COR-L47 (cell line): ENCODE measurements around the gene ATXN10.

Source experiments
- DNase-seq: peaks from one replicate; lab custom pipeline; 2025; lab: John Stamatoyannopoulos, UW

Gene ATXN10

DNA sequence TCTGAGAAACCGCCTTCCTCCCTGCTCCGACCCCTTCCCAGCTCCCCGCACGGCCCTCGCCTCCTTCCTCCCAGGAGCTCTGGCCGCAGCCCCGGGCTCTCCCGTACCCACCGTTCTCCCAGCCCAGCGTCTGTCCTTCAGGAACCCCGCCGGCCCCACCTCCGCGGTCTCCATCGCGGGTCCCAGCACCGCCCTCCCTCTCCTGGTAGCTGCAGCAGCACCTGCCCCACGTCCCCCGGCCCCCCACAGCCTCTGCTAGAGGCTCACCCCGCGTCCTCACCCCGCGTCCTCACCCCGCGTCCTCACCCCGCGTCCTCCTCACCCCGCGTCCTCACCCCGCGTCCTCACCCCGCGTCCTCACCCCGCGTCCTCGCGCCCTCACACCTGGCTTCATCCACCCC, 219.4 kb downstream of the ATXN10 start:
- DNase-seq: no peak

DNA sequence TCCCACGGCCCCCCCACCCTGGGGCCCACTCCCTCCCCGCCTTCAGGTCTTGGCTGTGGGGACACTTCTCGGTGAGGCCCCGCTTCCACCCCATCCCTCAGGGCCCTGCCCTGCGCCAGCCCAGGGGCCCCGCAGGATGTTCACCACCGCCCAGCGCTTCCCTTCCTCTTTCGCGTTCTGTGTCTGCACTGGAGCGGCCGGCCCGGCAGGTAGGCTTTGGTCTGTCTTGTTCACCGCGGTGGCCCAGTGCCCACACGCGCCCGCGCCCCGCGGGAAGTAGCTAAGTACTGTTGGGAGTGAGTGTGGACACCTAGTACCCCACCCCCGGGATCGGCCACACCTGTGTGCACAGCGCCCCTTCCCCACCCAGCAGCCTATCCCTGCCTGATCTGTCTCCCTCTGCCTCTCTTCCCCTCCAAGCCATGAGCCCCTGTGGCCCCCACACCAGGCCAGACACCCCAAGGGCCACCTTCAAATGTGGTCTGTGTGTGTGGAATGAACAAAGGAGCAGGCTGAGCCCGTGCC, 219.9 kb downstream of the ATXN10 start:
- no peak for DNase-seq

DNA sequence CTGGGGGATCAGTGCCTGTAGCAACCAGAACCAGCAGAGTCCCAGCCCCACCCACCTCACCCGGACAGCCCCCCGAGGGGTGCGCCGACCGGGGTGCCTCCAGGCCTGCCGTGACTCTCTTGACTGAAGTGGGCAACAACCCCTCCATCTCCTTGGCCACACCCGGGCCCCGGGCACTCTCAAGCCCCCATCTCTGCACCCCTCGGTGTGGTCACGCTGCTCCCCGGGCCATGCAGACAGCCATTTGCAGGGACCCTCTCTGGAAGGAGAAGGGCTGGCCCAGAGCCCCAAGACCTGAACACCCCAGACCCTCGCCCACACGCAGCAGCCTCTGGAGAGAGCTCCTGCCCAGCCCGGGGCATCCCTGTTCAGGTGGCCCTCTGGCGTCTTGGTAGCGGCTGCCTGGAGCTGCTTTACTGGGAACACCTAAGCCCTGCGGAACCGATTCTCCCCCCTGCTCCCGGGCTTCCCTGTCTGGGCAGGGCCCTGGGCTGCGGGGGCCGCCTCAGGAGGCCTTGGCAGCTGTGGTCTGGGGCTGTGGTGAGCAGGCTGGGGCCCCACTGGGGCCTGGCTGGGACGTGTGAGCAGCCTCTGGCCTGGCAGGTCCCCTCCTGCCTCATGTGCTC, 220.5 kb downstream of the ATXN10 start:
- DNase-seq: no peak

DNA sequence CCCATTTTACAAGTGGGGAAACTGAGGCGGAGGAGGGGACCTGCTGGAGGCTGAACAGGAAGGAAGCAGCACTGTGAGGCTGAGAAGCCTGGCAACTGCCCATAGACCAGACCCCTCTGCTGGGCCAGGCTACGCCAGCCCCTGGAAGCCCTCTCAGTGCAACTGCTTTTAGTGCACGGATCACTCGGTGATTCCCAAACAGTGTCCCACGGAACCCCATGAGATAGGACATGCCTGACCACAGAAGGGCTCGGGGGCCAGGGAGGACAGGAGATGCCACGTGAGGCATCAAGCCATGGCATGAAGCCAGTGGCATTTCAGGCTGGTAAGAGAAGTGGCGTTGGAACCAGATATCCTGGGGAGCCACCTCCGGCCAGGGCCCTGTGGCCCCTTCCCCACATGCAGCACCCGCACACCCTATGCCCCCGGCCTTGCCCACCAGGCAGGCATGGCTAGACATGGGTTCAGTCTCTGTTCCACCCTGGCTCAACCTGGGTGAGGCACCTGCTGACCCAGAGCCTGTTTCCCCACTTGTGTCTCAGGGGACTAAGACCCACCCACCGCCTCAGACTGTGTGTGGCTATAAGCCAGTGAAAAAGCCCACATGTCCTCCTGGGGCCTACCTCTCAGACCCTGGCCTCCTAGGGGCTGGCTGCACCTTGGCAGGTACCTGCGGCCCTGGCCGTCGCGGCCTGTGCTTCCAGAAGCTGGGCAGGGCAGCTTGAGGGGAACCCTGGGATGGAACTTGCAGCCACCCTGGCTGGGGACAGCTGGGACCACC, 221.2 kb downstream of the ATXN10 start:
- no peak for DNase-seq

DNA sequence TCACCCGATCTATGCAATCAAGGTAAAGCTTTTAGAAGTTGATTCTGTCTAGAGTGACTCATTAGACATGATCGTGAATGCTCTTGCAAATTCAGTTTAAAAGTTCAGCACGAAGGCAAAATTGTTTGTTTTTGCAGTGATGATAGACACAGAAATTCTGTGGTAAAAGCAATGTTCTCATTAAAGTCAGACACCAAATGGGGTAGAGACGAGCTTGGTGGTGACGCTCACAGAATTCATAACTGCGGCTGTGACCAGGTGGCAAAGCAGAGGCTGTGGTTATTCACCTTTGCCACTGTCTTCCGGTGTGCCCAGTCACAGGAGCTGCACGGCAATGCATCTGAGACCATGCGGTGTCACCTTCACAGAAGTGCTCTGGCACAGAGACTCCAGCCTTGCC, 221.9 kb downstream of the ATXN10 start:
- no peak for DNase-seq
